Heart left ventricle (tissue), 13 donors: Measurements from ENCODE around the gene MMP7.

ENCODE experiments used
- CTCF ChIP-seq, 12 donors: fragments of 200-600 bp; sonication (generic) in 4 of 12; IDR thresholded peaks; one replicate each; pipeline versions ENCODE4 v1.5.0 to v1.8.0; 2018 to 2022; ENCODE audit warnings: antibody characterized with exemption in 12 of 12, mild to moderate bottlenecking in 5 of 12
- POLR2A ChIP-seq, 2 donors: fragments of 450-650 bp; IDR thresholded peaks; one replicate each; pipeline ENCODE4 v1.6.1; 2017; ENCODE audit warnings: antibody characterized with exemption in 2 of 2, mild to moderate bottlenecking in 2 of 2, moderate library complexity in 2 of 2
- donor health status: ischemic (EF 13 %, LVEDD 7.1; RV severe dilation, severe dysfunction).
- donor health status: DM: no; HTN: yes; CAD: no.
- donor health status: DM: no; HTN: no; CAD: no.
- donor health status: ischemic (EF 25% LVEDD 6.9; RV normal size, moderate dysfunction).
- donor health status: ischemic (EF 25% LVEDD 5.7; RV mildly dilated, moderate dysfunction).
- donor health status: ischemic (EF 35%, LVEDD 5.7; RV mildly dilated, moderate dysfunction).
- donor health status: nonischemic (EF 11% LVEDD 7.7; RV severe dilation, severe dysfunction).
- donor health status: DM: yes; HTN: yes; CAD: no.
- donor health status: PGD.
- donor health status: ischemic (EF 29% LVEDD 5.4; RV normal size, mild dysfunction).
- donor health status: nonischemic (EF 23%, LVEDD 6.1; RV moderate dilation, normal function).

GRCh38 chr11:102476069-102476468 lies 54.5 kb downstream of the MMP7 start:
- TF ChIP-seq CTCF (IDR thresholded peaks at IDR 0.05): no peak
- no peak for TF ChIP-seq POLR2A (IDR thresholded peaks at IDR 0.05)
